ENCODE results near the gene NEK4. TPM values are rescaled to one million over a fixed set of nuclear protein-coding genes. Genes with fewer than 3 reads are reported as not detected.

NEK4 gene
- polyA plus RNA-seq, 1 donor = 23.0 TPM

DNA sequence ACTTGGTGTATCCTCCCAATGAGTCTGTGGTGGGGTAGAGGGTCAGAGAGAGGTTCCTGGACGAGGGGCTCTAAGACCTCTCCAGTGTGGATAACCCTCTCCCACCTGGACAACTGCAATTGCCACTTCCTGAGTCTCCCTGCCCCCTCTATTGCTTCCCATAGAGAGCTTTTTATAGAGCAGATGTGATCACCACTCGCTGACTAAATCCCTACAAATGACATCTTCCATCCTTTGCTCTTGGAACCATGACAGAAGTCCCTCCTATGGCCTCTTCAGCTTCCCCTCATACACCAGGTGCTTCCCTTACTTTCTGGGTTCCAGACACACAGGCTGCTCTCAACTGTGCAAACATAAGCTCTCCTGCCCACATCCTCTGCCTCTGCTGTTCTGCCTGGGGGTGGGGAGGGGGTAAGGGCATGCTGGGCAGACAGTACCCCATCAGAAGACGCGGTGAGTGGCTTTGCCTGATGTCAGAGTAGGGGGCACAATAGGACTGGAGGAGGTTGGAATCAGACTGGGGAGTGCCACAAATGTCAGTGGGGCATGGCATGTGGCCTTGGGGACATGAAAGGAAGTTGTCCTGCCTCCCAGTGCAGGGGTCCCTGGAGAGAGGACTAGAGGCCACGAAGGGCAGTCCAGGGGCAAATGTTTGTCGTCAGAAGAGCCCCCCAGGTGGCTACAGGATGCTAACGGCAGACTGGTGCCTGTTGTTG, 39.1 kb upstream of the NEK4 start:
- H3K36me3 ChIP-seq (ENCODE audit: control insufficient read depth, insufficient read depth, low read length) = no peaks in the 10 kb centered on the region
- no peak for DNase-seq
- H3K4me3 ChIP-seq (ENCODE audit: low read length) = no peak overlapping the region
- no peaks in the 10 kb centered on the region for H3K9me3 ChIP-seq (ENCODE audit: control insufficient read depth, low read depth, low read length)
- no peak overlapping the region for H3K27ac ChIP-seq (ENCODE audit: low read length)
- H3K4me1 ChIP-seq (ENCODE audit: control insufficient read depth, insufficient read depth, low read length) = no peaks in the 10 kb centered on the region
- no peaks in the 10 kb centered on the region for H3K27me3 ChIP-seq (ENCODE audit: control insufficient read depth, insufficient read depth, low read length)
- no CpG with 5 or more reads among the region's 7 CpGs for WGBS (ENCODE audit: insufficient coverage, low lambda C conversion rate)

DNA sequence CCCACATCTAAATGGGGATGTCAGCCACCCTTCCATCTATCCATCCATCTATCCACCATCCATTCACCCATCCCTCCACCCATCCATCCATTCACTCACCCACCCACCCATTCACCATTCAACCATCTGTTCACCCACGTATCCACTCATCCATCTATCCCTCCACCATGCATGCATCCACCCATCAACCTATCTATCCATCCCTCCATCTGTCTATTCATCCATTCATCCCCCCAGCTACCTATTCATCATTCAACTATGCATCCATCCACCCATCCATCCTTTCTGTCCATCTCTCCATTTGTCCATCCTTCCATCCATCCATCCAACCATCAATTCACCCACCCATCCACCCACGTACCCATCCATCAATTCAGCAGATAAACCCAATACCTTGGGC, 38.4 kb upstream of the NEK4 start:
- H3K36me3 ChIP-seq (ENCODE audit: control insufficient read depth, insufficient read depth, low read length) = no peaks in the 10 kb centered on the region
- WGBS (ENCODE audit: insufficient coverage, low lambda C conversion rate) = 60% methylated on average over 1 of the region's 2 CpGs
- no peak overlapping the region for H3K4me3 ChIP-seq (ENCODE audit: low read length)
- no peaks in the 10 kb centered on the region for H3K4me1 ChIP-seq (ENCODE audit: control insufficient read depth, insufficient read depth, low read length)
- no peak for DNase-seq
- H3K27ac ChIP-seq (ENCODE audit: low read length) = no peak overlapping the region
- no peaks in the 10 kb centered on the region for H3K9me3 ChIP-seq (ENCODE audit: control insufficient read depth, low read depth, low read length)
- no peaks in the 10 kb centered on the region for H3K27me3 ChIP-seq (ENCODE audit: control insufficient read depth, insufficient read depth, low read length)

DNA sequence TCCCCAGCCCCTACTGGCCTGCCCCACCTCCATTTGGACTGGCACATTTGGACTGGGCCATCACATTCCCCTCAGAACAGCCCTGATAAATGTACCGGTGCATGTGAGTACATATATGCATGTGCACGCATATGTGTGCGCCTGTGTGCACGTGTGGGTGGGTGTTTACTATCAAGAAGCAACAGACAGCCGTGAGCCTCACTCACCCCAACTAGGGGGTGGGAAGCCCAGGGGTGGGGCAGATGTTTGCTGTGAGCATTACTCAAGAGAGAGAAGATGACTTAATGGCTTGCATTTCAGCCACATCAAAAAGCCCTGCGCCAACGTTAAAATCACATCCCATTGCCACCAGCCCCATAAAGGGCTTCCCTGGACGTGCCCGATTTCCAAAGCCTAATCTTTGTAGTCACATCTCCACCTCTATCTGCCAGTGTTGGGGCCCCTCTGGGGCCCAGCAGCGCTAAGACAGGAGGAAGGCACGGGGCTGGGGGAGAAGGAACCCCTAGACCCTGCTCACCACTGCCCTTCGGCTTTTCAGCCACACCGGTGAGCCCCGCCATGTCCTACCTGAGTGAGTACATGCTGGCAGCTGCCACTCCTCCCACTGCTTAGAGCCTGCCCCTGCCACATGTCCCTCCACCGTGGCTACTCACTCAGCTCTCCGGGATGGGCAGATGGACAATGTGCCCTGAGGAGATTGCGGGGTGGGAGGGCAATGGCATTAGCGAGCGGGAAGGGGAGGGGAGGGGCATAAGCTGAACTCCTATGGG, 34.7 kb upstream of the NEK4 start:
- Histone ChIP-seq H3K4me1 (ENCODE audit: control insufficient read depth, insufficient read depth, low read length) (no peaks in the 10 kb centered on the region), H3K27ac (ENCODE audit: low read length) (no peak overlapping the region), H3K4me3 (ENCODE audit: low read length) (no peak overlapping the region), H3K36me3 (ENCODE audit: control insufficient read depth, insufficient read depth, low read length) (no peaks in the 10 kb centered on the region), H3K27me3 (ENCODE audit: control insufficient read depth, insufficient read depth, low read length) (no peaks in the 10 kb centered on the region), H3K9me3 (ENCODE audit: control insufficient read depth, low read depth, low read length) (no peaks in the 10 kb centered on the region)
- DNase-seq = no peak
- WGBS (ENCODE audit: insufficient coverage, low lambda C conversion rate) = no CpG with 5 or more reads among the region's 19 CpGs

GRCh38 chr3:52801839-52802238, 31.1 kb upstream of the NEK4 start:
- no peaks in the 10 kb centered on the region for H3K27me3 ChIP-seq (ENCODE audit: control insufficient read depth, insufficient read depth, low read length)

DNA sequence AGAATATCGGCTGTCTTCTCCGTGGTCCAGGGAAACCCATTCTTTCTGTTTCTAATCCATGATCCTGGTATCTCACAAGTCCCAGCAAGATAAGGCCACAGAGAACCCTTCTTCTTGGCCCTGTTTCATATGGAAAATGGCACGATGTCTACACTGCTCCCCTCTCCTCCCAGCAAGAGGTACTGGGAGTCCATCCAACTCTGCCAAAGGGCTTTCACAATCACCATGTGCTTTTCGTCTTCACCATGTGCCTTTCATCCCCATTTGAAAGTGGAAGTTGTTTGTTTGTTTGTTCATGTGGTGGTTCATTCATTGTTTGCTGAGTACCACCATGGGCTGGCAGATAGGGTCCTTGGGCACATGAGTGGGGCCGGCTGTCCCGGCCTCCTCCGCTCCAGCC, 29.3 kb upstream of the NEK4 start:
- H3K4me3 ChIP-seq (ENCODE audit: low read length) = no peak overlapping the region
- whole genome bisulfite sequencing (ENCODE audit: insufficient coverage, low lambda C conversion rate) = 100% methylated on average over 2 of the region's 7 CpGs
- no peak for DNase-seq
- no peaks in the 10 kb centered on the region for H3K36me3 ChIP-seq (ENCODE audit: control insufficient read depth, insufficient read depth, low read length)
- no peak overlapping the region for H3K27ac ChIP-seq (ENCODE audit: low read length)
- no peaks in the 10 kb centered on the region for H3K9me3 ChIP-seq (ENCODE audit: control insufficient read depth, low read depth, low read length)
- no peaks in the 10 kb centered on the region for H3K27me3 ChIP-seq (ENCODE audit: control insufficient read depth, insufficient read depth, low read length)
- H3K4me1 ChIP-seq (ENCODE audit: control insufficient read depth, insufficient read depth, low read length) = no peaks in the 10 kb centered on the region

More at GRCh38 chr3:52801839-52802238, 31.1 kb upstream of the NEK4 start:
- H3K36me3 ChIP-seq (ENCODE audit: control insufficient read depth, insufficient read depth, low read length) = no peaks in the 10 kb centered on the region
- H3K9me3 ChIP-seq (ENCODE audit: control insufficient read depth, low read depth, low read length) = no peaks in the 10 kb centered on the region
- no peak for DNase-seq
- 90% methylated on average over 1 of the region's 5 CpGs for WGBS (ENCODE audit: insufficient coverage, low lambda C conversion rate)
- H3K4me3 ChIP-seq (ENCODE audit: low read length) = no peak overlapping the region
- H3K27ac ChIP-seq (ENCODE audit: low read length) = no peak overlapping the region
- no peaks in the 10 kb centered on the region for H3K4me1 ChIP-seq (ENCODE audit: control insufficient read depth, insufficient read depth, low read length)

DNA sequence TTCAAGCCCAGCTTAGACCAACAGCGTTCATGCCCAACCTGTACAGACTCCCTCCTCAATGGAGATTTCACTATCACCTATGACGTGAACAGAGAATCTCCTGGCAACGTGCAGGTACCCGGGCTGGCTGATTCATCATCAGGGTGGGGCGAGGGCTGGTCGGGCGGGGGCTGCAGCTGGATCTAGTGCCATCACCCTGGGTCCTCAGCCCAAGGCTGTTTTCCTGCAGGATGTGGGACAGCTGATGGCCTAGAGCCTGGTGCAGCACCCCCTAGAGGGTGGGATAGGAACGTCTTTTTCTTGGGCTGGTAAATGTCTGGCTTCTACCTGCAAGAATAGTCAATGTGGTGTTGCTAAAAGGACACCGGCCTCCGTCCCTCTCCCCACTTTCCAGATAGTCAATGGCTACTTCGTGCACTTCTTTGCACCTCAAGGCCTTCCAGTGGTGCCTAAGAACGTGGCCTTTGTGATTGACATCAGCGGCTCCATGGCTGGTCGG, 28.3 kb upstream of the NEK4 start:
- DNase-seq = peak in 1 of 2 donors; percentile 20
- Histone ChIP-seq H3K4me3 (ENCODE audit: low read length) (no peak overlapping the region), H3K4me1 (ENCODE audit: control insufficient read depth, insufficient read depth, low read length) (peaks cover 9% of the 10 kb centered on the region), H3K9me3 (ENCODE audit: control insufficient read depth, low read depth, low read length) (no peaks in the 10 kb centered on the region), H3K27ac (ENCODE audit: low read length) (no peak overlapping the region), H3K27me3 (ENCODE audit: control insufficient read depth, insufficient read depth, low read length) (no peaks in the 10 kb centered on the region), H3K36me3 (ENCODE audit: control insufficient read depth, insufficient read depth, low read length) (no peaks in the 10 kb centered on the region)
- no CpG with 5 or more reads among the region's 14 CpGs for WGBS (ENCODE audit: insufficient coverage, low lambda C conversion rate)

- H3K4me3 ChIP-seq (ENCODE audit: low read length) = no peak overlapping the region
- no peaks in the 10 kb centered on the region for H3K9me3 ChIP-seq (ENCODE audit: control insufficient read depth, low read depth, low read length)
- H3K27ac ChIP-seq (ENCODE audit: low read length) = no peak overlapping the region
- H3K4me1 ChIP-seq (ENCODE audit: control insufficient read depth, insufficient read depth, low read length) = peaks cover 12% of the 10 kb centered on the region
- no peaks in the 10 kb centered on the region for H3K36me3 ChIP-seq (ENCODE audit: control insufficient read depth, insufficient read depth, low read length)
- no peak for DNase-seq
- H3K27me3 ChIP-seq (ENCODE audit: control insufficient read depth, insufficient read depth, low read length) = no peaks in the 10 kb centered on the region
- WGBS (ENCODE audit: insufficient coverage, low lambda C conversion rate) = 83% methylated on average over 1 of the region's 10 CpGs
Measured at GRCh38 chr3:52798376-52798977, 27.7 kb upstream of the NEK4 start.

GRCh38 chr3:52796411-52796810, 25.7 kb upstream of the NEK4 start:
- H3K9me3 ChIP-seq (ENCODE audit: control insufficient read depth, low read depth, low read length) = no peaks in the 10 kb centered on the region
- no peak for DNase-seq
- no peaks in the 10 kb centered on the region for H3K27me3 ChIP-seq (ENCODE audit: control insufficient read depth, insufficient read depth, low read length)
- WGBS (ENCODE audit: insufficient coverage, low lambda C conversion rate) = no CpG with 5 or more reads among the region's 9 CpGs
- no peak overlapping the region for H3K4me3 ChIP-seq (ENCODE audit: low read length)
- H3K4me1 ChIP-seq (ENCODE audit: control insufficient read depth, insufficient read depth, low read length) = peaks cover 12% of the 10 kb centered on the region
- H3K27ac ChIP-seq (ENCODE audit: low read length) = no peak overlapping the region
- no peaks in the 10 kb centered on the region for H3K36me3 ChIP-seq (ENCODE audit: control insufficient read depth, insufficient read depth, low read length)

DNA sequence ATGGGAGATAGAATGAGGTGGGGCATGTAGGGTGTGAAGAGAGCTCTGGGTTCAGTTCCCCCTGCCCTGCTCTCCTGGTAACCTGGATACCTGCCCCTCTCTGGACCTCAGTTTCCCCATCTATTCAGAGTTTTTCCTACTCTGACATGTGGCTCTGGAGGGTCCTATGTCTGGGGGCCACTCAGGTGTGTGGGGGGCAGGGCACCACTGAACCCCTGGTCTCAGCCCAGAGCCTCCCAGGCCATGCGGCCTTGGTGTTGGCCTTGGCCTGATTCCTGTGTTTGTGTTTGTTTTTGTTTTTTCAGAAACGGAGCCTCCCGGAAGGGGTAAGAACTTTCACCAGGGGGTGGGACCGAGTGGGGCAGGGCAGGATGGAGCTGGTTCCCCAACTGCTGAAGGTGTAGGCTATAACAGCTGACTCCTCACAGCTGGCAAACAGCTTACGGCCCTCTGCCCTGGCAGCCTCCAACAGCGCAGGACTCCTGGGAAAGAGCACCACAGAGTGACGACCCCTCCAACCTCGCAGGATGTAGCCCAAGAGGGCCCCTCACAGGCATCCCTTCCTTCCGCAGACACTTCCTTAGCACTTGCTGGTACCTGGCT, 24.7 kb upstream of the NEK4 start:
- DNase-seq = no peak
- H3K27me3 ChIP-seq (ENCODE audit: control insufficient read depth, insufficient read depth, low read length) = no peaks in the 10 kb centered on the region
- H3K27ac ChIP-seq (ENCODE audit: low read length) = no peak overlapping the region
- no peaks in the 10 kb centered on the region for H3K9me3 ChIP-seq (ENCODE audit: control insufficient read depth, low read depth, low read length)
- no peaks in the 10 kb centered on the region for H3K36me3 ChIP-seq (ENCODE audit: control insufficient read depth, insufficient read depth, low read length)
- no CpG with 5 or more reads among the region's 9 CpGs for WGBS (ENCODE audit: insufficient coverage, low lambda C conversion rate)
- peaks cover 12% of the 10 kb centered on the region for H3K4me1 ChIP-seq (ENCODE audit: control insufficient read depth, insufficient read depth, low read length)
- H3K4me3 ChIP-seq (ENCODE audit: low read length) = no peak overlapping the region

- no peaks in the 10 kb centered on the region for H3K9me3 ChIP-seq (ENCODE audit: control insufficient read depth, low read depth, low read length)
- H3K4me3 ChIP-seq (ENCODE audit: low read length) = no peak within 1 kb of the TSS
- peaks cover 12% of the 10 kb centered on the region for H3K4me1 ChIP-seq (ENCODE audit: control insufficient read depth, insufficient read depth, low read length)
- no peaks in the 10 kb centered on the region for H3K36me3 ChIP-seq (ENCODE audit: control insufficient read depth, insufficient read depth, low read length)
- no peak within 1 kb of the TSS for H3K27ac ChIP-seq (ENCODE audit: low read length)
- WGBS (ENCODE audit: insufficient coverage, low lambda C conversion rate) = no CpG with 5 or more reads among the region's 10 CpGs
- peak in 1 of 2 donors; percentile 31 for DNase-seq
- H3K27me3 ChIP-seq (ENCODE audit: control insufficient read depth, insufficient read depth, low read length) = no peaks in the 10 kb centered on the region
Measured at GRCh38 chr3:52794612-52795099, 23.9 kb upstream of the NEK4 start, which contains the start of gene ITIH3. TSS of gene ITIH3 (plus strand) at chr3:52794796. CDS start at chr3:52794804, 8 bp downstream.
